Prostate gland (tissue), 2 donors: ENCODE data around the gene PRKRIP1.

Experiments used
- CTCF ChIP-seq, 4 experiments: fragments of 200-600 bp in 2 of 4; fragments of 450-650 bp in 2 of 4; sonication (generic) in 2 of 4; IDR thresholded peaks; 1 replicate in 3 of 4; 2 replicates in 1 of 4; pipeline ENCODE4 v1.5.1; 2016 to 2019; ENCODE audit warnings: antibody characterized with exemption in 4 of 4, mild to moderate bottlenecking in 2 of 4, moderate library complexity in 2 of 4
- POLR2A ChIP-seq: fragments of 450-650 bp; IDR thresholded peaks from one replicate; pipeline ENCODE4 v1.6.1; 2016; ENCODE audit warnings: antibody characterized with exemption, mild to moderate bottlenecking
- POLR2AphosphoS5 ChIP-seq: sonication (generic); formaldehyde crosslinking; IDR thresholded peaks from one replicate; pipeline ENCODE4 v1.6.1; 2017; ENCODE audit warnings: antibody characterized with exemption

GRCh38 chr7:102392330-102392729, 3.8 kb upstream of the PRKRIP1 start:
- no peak for TF ChIP-seq POLR2A
- TF ChIP-seq CTCF (IDR thresholded peaks at IDR 0.05): no peak
- no peak for TF ChIP-seq POLR2AphosphoS5
